ENCODE results near the gene ELAVL3.

- no peak for TF ChIP-seq JUNB (IDR thresholded peaks at IDR 0.05)
- TF ChIP-seq POLR2AphosphoS2 (conservative IDR thresholded peaks at IDR 0.05; ENCODE audit: low read length), result no peak
- no peak for TF ChIP-seq CTCF (IDR thresholded peaks at IDR 0.05)
- no peak for TF ChIP-seq EP300 (IDR thresholded peaks at IDR 0.05)
- no peak for TF ChIP-seq POLR2A (IDR thresholded peaks at IDR 0.05; ENCODE audit: low read length)
- TF ChIP-seq RNF2 (IDR thresholded peaks at IDR 0.05; ENCODE audit: borderline replicate concordance, low read depth), result no peak
- no peak for TF ChIP-seq RCOR1 (IDR thresholded peaks at IDR 0.05; ENCODE audit: low read depth, low read length)
- TF ChIP-seq CEBPB (IDR thresholded peaks at IDR 0.05), result no peak
- TF ChIP-seq HOXA7 (CRISPR knock-in tag; IDR thresholded peaks at IDR 0.05), result no peak
Observed at GRCh38 chr19:11506101-11506555, 25.3 kb upstream of the ELAVL3 start.
